ENCODE results near the gene DNASE2. TPM values are rescaled to one million over a fixed set of nuclear protein-coding genes. Genes with fewer than 3 reads are reported as not detected.

Gene DNASE2
- total and polyA plus RNA-seq, 2 donors (not counting 1 experiment from before 2014, with no cell fraction given), result 25.1 to 26.6 TPM

- Histone ChIP-seq H3K4me3 (replicated peaks in 1 of 4; ENCODE audit: control extremely low read depth in 1 of 4, insufficient read depth in 1 of 4, low read depth in 3 of 4, low read length in 4 of 4) (no peak overlapping the region), H3K4me1 (ENCODE audit: control insufficient read depth, extremely low read depth, insufficient read depth, low read length) (no peaks in the 10 kb centered on the region), H3K79me2 (ENCODE audit: control insufficient read depth, insufficient read depth, low read length) (no peaks in the 10 kb centered on the region), H3K4me2 (ENCODE audit: extremely low read depth, insufficient read depth, low read length) (no peak overlapping the region), H3K9ac (ENCODE audit: insufficient read depth, low read length) (no peak overlapping the region), H3K36me3 (ENCODE audit: control insufficient read depth, insufficient read depth, low read length) (no peaks in the 10 kb centered on the region), H2AFZ (ENCODE audit: low read length) (no peak overlapping the region), H3K9me3 (ENCODE audit: control insufficient read depth, insufficient read depth, low read depth, low read length) (no peaks in the 10 kb centered on the region), H4K20me1 (ENCODE audit: control insufficient read depth, extremely low read depth, insufficient read depth, low read length) (no peaks in the 10 kb centered on the region), H3K27me3 (ENCODE audit: control insufficient read depth, insufficient read depth, low read length) (peaks cover 4% of the 10 kb centered on the region), H3K27ac (ENCODE audit: insufficient read depth, low read length) (no peak overlapping the region)
- no peak for DNase-seq (ENCODE audit: low read depth in 2 of 2)
- no peak for TF ChIP-seq CTCF (conservative IDR thresholded peaks at IDR 0.05 in 1 of 2, IDR thresholded peaks at IDR 0.05 in 1 of 2; ENCODE audit: low read depth in 1 of 2, low read length in 2 of 2)
- no peak for TF ChIP-seq EZH2 (IDR thresholded peaks at IDR 0.05; ENCODE audit: low read length, missing control alignments)
Measured at GRCh38 chr19:12864721-12865715, 16.2 kb downstream of the DNASE2 start.

- no peaks in the 10 kb centered on the region for H3K4me1 ChIP-seq (ENCODE audit: control insufficient read depth, extremely low read depth, insufficient read depth, low read length)
- no peak overlapping the region for H3K4me2 ChIP-seq (ENCODE audit: extremely low read depth, insufficient read depth, low read length)
- no peaks in the 10 kb centered on the region for H4K20me1 ChIP-seq (ENCODE audit: control insufficient read depth, extremely low read depth, insufficient read depth, low read length)
- no peak overlapping the region for H3K27ac ChIP-seq (ENCODE audit: insufficient read depth, low read length)
- H3K79me2 ChIP-seq (ENCODE audit: control insufficient read depth, insufficient read depth, low read length), result no peaks in the 10 kb centered on the region
- H3K4me3 ChIP-seq (replicated peaks in 1 of 4; ENCODE audit: control extremely low read depth in 1 of 4, insufficient read depth in 1 of 4, low read depth in 3 of 4, low read length in 4 of 4), result no peak overlapping the region
- DNase-seq (ENCODE audit: low read depth in 2 of 2), result no peak
- peaks cover 4% of the 10 kb centered on the region for H3K27me3 ChIP-seq (ENCODE audit: control insufficient read depth, insufficient read depth, low read length)
- no peak overlapping the region for H3K9ac ChIP-seq (ENCODE audit: insufficient read depth, low read length)
- H3K9me3 ChIP-seq (ENCODE audit: control insufficient read depth, insufficient read depth, low read depth, low read length), result no peaks in the 10 kb centered on the region
- H3K36me3 ChIP-seq (ENCODE audit: control insufficient read depth, insufficient read depth, low read length), result no peaks in the 10 kb centered on the region
- H2AFZ ChIP-seq (ENCODE audit: low read length), result no peak overlapping the region
- TF ChIP-seq CTCF (conservative IDR thresholded peaks at IDR 0.05 in 1 of 2, IDR thresholded peaks at IDR 0.05 in 1 of 2; ENCODE audit: low read depth in 1 of 2, low read length in 2 of 2) (no peak), EZH2 (IDR thresholded peaks at IDR 0.05; ENCODE audit: low read length, missing control alignments) (no peak)
Measured at GRCh38 chr19:12864143-12864542, 17.1 kb downstream of the DNASE2 start.

GRCh38 chr19:12859546-12859945, 21.7 kb downstream of the DNASE2 start:
- no peak for TF ChIP-seq CTCF (conservative IDR thresholded peaks at IDR 0.05 in 1 of 2, IDR thresholded peaks at IDR 0.05 in 1 of 2; ENCODE audit: low read depth in 1 of 2, low read length in 2 of 2)
- no peak for TF ChIP-seq EZH2 (IDR thresholded peaks at IDR 0.05; ENCODE audit: low read length, missing control alignments)
- DNase-seq (ENCODE audit: low read depth in 2 of 2), result no peak

More at GRCh38 chr19:12859546-12859945, 21.7 kb downstream of the DNASE2 start:
- H3K4me2 ChIP-seq (ENCODE audit: extremely low read depth, insufficient read depth, low read length), result no peak overlapping the region
- no peaks in the 10 kb centered on the region for H3K9me3 ChIP-seq (ENCODE audit: control insufficient read depth, insufficient read depth, low read depth, low read length)
- H4K20me1 ChIP-seq (ENCODE audit: control insufficient read depth, extremely low read depth, insufficient read depth, low read length), result no peaks in the 10 kb centered on the region
- H3K9ac ChIP-seq (ENCODE audit: insufficient read depth, low read length), result no peak overlapping the region
- no peaks in the 10 kb centered on the region for H3K4me1 ChIP-seq (ENCODE audit: control insufficient read depth, extremely low read depth, insufficient read depth, low read length)
- no peaks in the 10 kb centered on the region for H3K79me2 ChIP-seq (ENCODE audit: control insufficient read depth, insufficient read depth, low read length)
- no peak overlapping the region for H2AFZ ChIP-seq (ENCODE audit: low read length)
- no peak overlapping the region for H3K4me3 ChIP-seq (replicated peaks in 1 of 4; ENCODE audit: control extremely low read depth in 1 of 4, insufficient read depth in 1 of 4, low read depth in 3 of 4, low read length in 4 of 4)
- no peak overlapping the region for H3K27ac ChIP-seq (ENCODE audit: insufficient read depth, low read length)
- H3K27me3 ChIP-seq (ENCODE audit: control insufficient read depth, insufficient read depth, low read length), result peaks cover 3% of the 10 kb centered on the region
- H3K36me3 ChIP-seq (ENCODE audit: control insufficient read depth, insufficient read depth, low read length), result no peaks in the 10 kb centered on the region
